Common myeloid progenitor, CD34-positive (primary cell): ENCODE data around the gene GOLGA6L7.
A peak's percentile ranks its signal among the peaks of the same experiment; 100 is the strongest.
"Not testable (repeated sequence)": the region's sequence is repeated elsewhere in the genome, so short reads cannot be mapped to it uniquely, and the experiment has no call there.

Experiments used
- CTCF ChIA-PET: fragments of 350-600 bp; sonication (Branson Sonifier 250); formaldehyde crosslinking; loops from one replicate; lab custom pipeline; 2021; ENCODE audit warnings: antibody characterized with exemption; lab: Charles Lee
- POLR2A ChIA-PET: fragments of 350-600 bp; sonication (Branson Sonifier 250); formaldehyde crosslinking; loops from one replicate; lab custom pipeline; 2021; ENCODE audit warnings: antibody characterized with exemption; lab: Charles Lee
- DNase-seq, 3 donors: peaks; one replicate each; pipeline versions ENCODE4 v3.0.0 to v3.0.0-alpha.2; 2013
- H3K27ac ChIP-seq, 2 experiments: 1 replicate in 1 of 2; 2 replicates in 1 of 2; pipeline ENCODE4 v1.7.0; 2013; ENCODE audit warnings: inconsistent platforms in 2 of 2, low read length in 2 of 2, mild to moderate bottlenecking in 2 of 2, low read depth in 1 of 2, moderate library complexity in 1 of 2; ENCODE audit not compliant: severe bottlenecking in 2 of 2, insufficient read depth in 1 of 2, poor library complexity in 1 of 2
- H3K27me3 ChIP-seq, 5 experiments: replicated peaks in 2 of 5; 1 replicate in 3 of 5; 2 replicates in 2 of 5; pipeline versions ENCODE4 v1.6.1 to v1.7.0; 2013; ENCODE audit warnings: low read length in 4 of 5, mild to moderate bottlenecking in 2 of 5, moderate library complexity in 2 of 5, inconsistent platforms in 1 of 5; ENCODE audit not compliant: insufficient read depth in 5 of 5, control insufficient read depth in 4 of 5
- H3K36me3 ChIP-seq, 4 experiments: 1 replicate in 2 of 4; 2 replicates in 2 of 4; pipeline versions ENCODE4 v1.6.1 to v1.7.0; 2013; ENCODE audit warnings: low read length in 3 of 4, control low read depth in 1 of 4, mild to moderate bottlenecking in 1 of 4; ENCODE audit not compliant: control insufficient read depth in 4 of 4, insufficient read depth in 4 of 4
- H3K4me1 ChIP-seq, 4 experiments: 1 replicate in 3 of 4; 2 replicates in 1 of 4; pipeline versions ENCODE4 v1.6.1 to v1.7.1; 2013; ENCODE audit warnings: low read length in 3 of 4, mild to moderate bottlenecking in 3 of 4, control low read depth in 1 of 4, inconsistent platforms in 1 of 4, moderate library complexity in 1 of 4; ENCODE audit not compliant: control insufficient read depth in 4 of 4, insufficient read depth in 4 of 4; ENCODE audit errors: control extremely low read depth in 1 of 4
- H3K4me3 ChIP-seq, 7 experiments: 1 replicate in 4 of 7; 2 replicates in 3 of 7; pipeline versions ENCODE4 v1.5.1 to v1.7.0; 2013; ENCODE audit warnings: mild to moderate bottlenecking in 7 of 7, low read length in 6 of 7, moderate library complexity in 6 of 7, inconsistent platforms in 2 of 7, low read depth in 2 of 7, control low read depth in 1 of 7; ENCODE audit not compliant: insufficient read depth in 4 of 7, control insufficient read depth in 1 of 7; ENCODE audit errors: extremely low read depth in 1 of 7
- H3K9me3 ChIP-seq, 5 experiments: 1 replicate in 4 of 5; 2 replicates in 1 of 5; pipeline versions ENCODE4 v1.6.1 to v1.7.1; 2013; ENCODE audit warnings: low read length in 4 of 5, mild to moderate bottlenecking in 2 of 5, inconsistent platforms in 1 of 5, low read depth in 1 of 5, moderate library complexity in 1 of 5; ENCODE audit not compliant: control insufficient read depth in 4 of 5, insufficient read depth in 2 of 5; ENCODE audit errors: control extremely low read depth in 1 of 5
- WGBS: methylation state at CpG from one replicate; pipeline ENCODE4 v1.1.5; 2013; ENCODE audit not compliant: insufficient coverage; 5-methylcytosine and 5-hydroxymethylcytosine counted together

The GOLGA6L7 gene

DNA sequence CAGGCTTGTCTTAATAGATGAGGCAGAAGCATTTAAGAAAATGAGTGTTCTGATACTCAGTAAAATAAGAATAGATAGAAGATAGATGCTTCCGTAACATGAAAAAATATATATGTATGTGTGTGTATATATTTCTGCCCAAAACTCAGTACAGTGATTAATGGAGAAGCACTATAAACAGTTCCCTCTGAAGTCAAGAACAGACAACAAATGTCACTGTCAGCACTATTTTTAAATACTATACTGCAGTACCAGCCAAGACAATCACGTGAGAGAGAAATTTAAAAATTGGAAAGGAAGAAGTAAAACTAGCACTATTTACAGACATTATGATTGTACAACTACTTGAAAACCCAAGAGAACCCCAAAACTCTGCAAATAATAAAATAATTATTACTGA, 27.0 kb downstream of the GOLGA6L7 start:
- H3K27ac ChIP-seq, CTCF ChIA-PET, H3K36me3 ChIP-seq, H3K4me1 ChIP-seq, H3K4me3 ChIP-seq, H3K9me3 ChIP-seq, POLR2A ChIA-PET, H3K27me3 ChIP-seq, DNase-seq: not testable (repeated sequence)
- WGBS, result no CpG with 5 or more reads among the region's 2 CpGs

DNA sequence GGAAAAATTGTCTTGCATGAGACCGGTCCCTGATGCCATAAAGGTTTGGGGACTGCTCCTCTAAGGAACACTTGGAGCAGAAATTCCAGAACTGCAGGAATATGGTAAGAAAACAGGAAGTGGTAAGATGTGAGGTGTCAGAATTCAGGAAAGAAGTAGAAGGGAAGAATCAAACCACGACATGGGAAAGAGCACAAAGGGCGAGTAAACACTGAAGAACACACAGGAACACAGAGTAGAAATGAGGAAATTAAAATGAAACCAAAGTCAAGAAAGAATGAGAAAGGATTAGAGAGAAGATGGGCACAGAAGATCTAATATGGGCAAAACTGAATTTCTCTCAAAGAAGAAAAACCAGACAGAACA, 28.5 kb downstream of the GOLGA6L7 start:
- DNase-seq, H3K27ac ChIP-seq, H3K36me3 ChIP-seq, H3K4me1 ChIP-seq, H3K9me3 ChIP-seq, POLR2A ChIA-PET, H3K27me3 ChIP-seq, CTCF ChIA-PET: not testable (repeated sequence)
- WGBS, result no CpG with 5 or more reads among the region's 3 CpGs
- H3K4me3 ChIP-seq, result peak overlapping the region in 1 of 7 experiments; percentile 28

DNA sequence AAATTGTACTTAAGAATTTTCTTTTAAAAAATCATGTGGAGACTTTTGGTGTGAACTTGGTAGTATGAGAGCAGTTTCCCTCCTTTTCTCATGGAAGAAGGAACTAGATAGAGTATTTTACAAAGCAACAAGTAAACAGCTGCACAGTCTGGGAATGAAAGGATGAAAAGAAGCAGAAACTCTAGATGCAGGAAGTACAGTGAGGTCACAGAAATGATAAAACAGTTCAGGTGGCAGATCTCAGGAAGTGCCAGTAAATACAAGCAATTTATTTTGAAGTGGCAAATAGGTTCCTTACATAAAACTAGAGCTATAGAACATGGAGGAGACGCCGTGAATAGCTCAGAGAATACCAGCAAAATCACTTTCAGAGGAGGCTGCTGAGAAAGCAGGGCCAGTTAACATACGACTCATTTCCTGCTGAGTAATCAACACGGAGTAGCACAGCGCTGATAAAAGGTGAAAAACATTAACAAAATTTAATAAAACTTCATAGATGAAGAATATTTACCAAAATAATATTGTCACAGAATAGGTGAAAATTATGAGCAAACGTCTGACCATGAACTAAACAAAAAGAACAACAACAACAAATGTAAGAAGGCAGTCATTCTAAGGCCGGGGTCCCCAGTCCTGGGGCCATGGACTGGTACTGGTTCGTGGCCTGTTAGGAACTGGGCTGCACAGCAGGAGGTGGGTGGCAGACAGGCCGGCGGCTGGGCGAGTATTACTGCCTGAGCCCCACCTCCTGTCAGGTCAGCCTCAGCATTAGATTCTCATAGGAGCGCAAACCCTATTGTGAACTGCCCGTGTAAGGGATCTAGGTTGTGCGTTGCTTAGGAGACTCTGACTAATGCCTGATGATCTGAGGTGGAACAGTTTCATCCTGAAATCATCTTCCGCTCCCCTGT, 29.2 kb downstream of the GOLGA6L7 start:
- 14% methylated on average over 2 of the region's 15 CpGs for WGBS
- POLR2A ChIA-PET, result not testable (repeated sequence)

DNA sequence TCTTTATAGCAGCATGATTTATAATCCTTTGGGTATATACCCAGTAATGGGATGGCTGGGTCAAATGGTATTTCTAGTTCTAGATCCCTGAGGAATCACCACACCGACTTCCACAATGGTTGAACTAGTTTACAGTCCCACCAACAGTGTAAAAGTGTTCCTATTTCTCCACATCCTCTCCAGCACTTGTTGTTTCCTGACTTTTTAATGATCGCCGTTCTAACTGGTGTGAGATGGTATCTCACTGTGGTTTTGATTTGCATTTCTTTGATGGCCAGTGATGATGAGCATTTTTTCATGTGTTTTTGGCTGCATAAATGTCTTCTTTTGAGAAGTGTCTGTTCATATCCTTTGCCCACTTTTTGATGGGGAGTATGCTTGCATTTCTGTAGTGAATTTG, 30.3 kb downstream of the GOLGA6L7 start:
- CTCF ChIA-PET, POLR2A ChIA-PET, H3K36me3 ChIP-seq, DNase-seq, H3K27me3 ChIP-seq, H3K9me3 ChIP-seq, H3K4me3 ChIP-seq, H3K27ac ChIP-seq, H3K4me1 ChIP-seq: not testable (repeated sequence)
- no CpG with 5 or more reads among the region's 3 CpGs for WGBS

More for the DNA sequence above, 29.2 kb downstream of the GOLGA6L7 start:
- H3K36me3 ChIP-seq, H3K27ac ChIP-seq, H3K9me3 ChIP-seq, H3K4me1 ChIP-seq, H3K27me3 ChIP-seq, CTCF ChIA-PET: not testable (repeated sequence)
- peak; percentile 12 to 58 (median 37) for DNase-seq
- H3K4me3 ChIP-seq, result peak overlapping the region in 1 of 7 experiments; percentile 33

DNA sequence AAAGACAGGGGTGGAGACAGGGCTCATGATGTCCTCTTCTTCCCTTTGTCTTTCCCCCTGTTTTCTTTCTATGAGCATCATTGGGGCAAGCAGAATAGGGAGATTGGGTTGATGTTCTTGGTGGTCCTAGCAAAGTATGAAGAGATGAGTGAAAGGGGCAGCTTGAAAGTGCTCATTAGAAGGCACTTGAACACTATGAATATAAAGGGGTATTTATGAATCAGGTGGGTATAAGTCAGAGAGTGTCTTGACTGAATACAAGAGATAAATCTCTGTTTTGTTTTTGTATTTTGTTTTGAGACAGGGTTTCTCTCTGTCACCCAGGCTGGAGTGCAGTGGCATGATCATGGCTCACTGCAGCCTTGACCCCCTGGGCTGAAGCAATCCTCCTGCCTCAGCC, 34.4 kb downstream of the GOLGA6L7 start:
- H3K4me1 ChIP-seq, H3K9me3 ChIP-seq, H3K27me3 ChIP-seq, CTCF ChIA-PET, H3K36me3 ChIP-seq, H3K4me3 ChIP-seq, POLR2A ChIA-PET, DNase-seq, H3K27ac ChIP-seq: not testable (repeated sequence)

DNA sequence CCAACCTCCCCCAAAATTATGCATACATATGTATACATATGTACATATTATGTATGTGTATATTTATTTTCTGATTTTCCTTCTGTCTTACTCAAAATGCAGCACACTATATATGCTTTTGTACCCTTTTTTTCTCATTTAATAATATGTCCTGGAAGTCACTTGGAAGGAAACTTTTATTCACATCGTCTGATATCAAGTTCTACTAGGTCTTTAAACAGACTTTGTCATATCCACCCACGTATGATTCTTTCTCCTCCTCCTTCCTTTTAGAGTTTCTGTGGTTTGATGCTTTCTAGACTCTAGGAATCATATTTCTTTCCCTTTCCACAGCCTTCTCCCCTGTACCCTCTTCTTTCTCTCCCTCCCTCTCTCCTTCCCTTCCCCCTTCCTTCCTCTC, 35.1 kb downstream of the GOLGA6L7 start:
- CTCF ChIA-PET, H3K27ac ChIP-seq, H3K27me3 ChIP-seq, H3K4me1 ChIP-seq, POLR2A ChIA-PET, DNase-seq, H3K36me3 ChIP-seq, H3K4me3 ChIP-seq, H3K9me3 ChIP-seq: not testable (repeated sequence)
- no CpG with 5 or more reads among the region's 2 CpGs for WGBS

DNA sequence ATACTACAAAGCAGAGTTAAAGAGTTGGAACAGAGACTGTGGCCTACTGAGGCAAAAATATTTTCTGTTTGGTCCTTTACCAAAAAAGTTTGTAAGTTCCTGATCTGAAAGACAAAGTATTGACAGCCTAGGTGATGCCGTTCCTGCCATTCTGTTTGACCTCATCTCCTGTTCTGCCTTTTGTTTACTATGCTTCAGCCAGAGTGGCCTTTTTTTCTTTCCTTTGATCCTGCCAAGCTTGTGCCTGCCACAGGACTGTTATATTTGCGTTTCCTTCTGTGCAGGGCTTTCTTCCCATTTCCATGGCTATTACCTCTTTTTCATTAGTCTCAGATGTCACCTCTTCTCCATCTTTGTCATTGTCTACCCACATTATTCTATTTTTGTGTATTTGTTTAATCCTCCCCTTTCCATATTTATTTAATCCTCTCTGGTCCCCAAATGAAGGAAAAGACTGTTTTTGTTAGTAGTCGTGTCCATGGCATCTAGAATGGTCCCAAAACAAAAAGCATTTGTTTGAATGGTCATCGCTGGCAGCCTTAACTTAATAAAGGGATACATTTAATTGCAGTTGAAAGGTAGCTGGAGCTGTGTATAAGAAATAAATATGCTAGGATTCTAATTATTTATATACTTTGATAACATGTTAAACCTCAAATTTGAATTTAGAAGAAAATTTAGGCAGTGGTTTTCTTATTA, 36.4 kb downstream of the GOLGA6L7 start:
- DNase-seq, H3K4me1 ChIP-seq, POLR2A ChIA-PET, H3K27ac ChIP-seq, CTCF ChIA-PET, H3K36me3 ChIP-seq, H3K27me3 ChIP-seq, H3K4me3 ChIP-seq, H3K9me3 ChIP-seq: not testable (repeated sequence)
- no CpG with 5 or more reads among the region's 4 CpGs for WGBS
